ENCODE results near the gene SNN. TPM values are rescaled to one million over a fixed set of nuclear protein-coding genes. Genes with fewer than 3 reads are reported as not detected.

The SNN gene
- total RNA-seq, 1 donor, result 9.2 TPM

GRCh38 chr16:11715246-11715947, 47.1 kb downstream of the SNN start:
- no peak overlapping the region for H3K4me3 ChIP-seq (ENCODE audit: low read depth, low read length)
- TF ChIP-seq CTCF (IDR thresholded peaks at IDR 0.05; ENCODE audit: insufficient read depth, low read length), result no peak
- DNase-seq (ENCODE audit: low read depth), result no peak

- TF ChIP-seq CTCF (IDR thresholded peaks at IDR 0.05; ENCODE audit: insufficient read depth, low read length), result no peak
- no peak overlapping the region for H3K4me3 ChIP-seq (ENCODE audit: low read depth, low read length)
- DNase-seq (ENCODE audit: low read depth), result no peak
Measured at GRCh38 chr16:11716336-11716735, 48.1 kb downstream of the SNN start.

GRCh38 chr16:11717811-11718210, 49.6 kb downstream of the SNN start:
- DNase-seq (ENCODE audit: low read depth), result no peak
- TF ChIP-seq CTCF (IDR thresholded peaks at IDR 0.05; ENCODE audit: insufficient read depth, low read length), result no peak
- H3K4me3 ChIP-seq (ENCODE audit: low read depth, low read length), result no peak overlapping the region

- H3K4me3 ChIP-seq (ENCODE audit: low read depth, low read length), result no peak overlapping the region
- no peak for DNase-seq (ENCODE audit: low read depth)
- TF ChIP-seq CTCF (IDR thresholded peaks at IDR 0.05; ENCODE audit: insufficient read depth, low read length), result no peak
Measured at GRCh38 chr16:11719171-11719570, 50.9 kb downstream of the SNN start.

GRCh38 chr16:11719762-11720161, 51.5 kb downstream of the SNN start:
- TF ChIP-seq CTCF (IDR thresholded peaks at IDR 0.05; ENCODE audit: insufficient read depth, low read length), result no peak
- no peak for DNase-seq (ENCODE audit: low read depth)
- H3K4me3 ChIP-seq (ENCODE audit: low read depth, low read length), result no peak overlapping the region

GRCh38 chr16:11721781-11722467, 53.7 kb downstream of the SNN start:
- DNase-seq (ENCODE audit: low read depth), result no peak
- no peak overlapping the region for H3K4me3 ChIP-seq (ENCODE audit: low read depth, low read length)
- TF ChIP-seq CTCF (IDR thresholded peaks at IDR 0.05; ENCODE audit: insufficient read depth, low read length), result no peak
